Femur (tissue), 1 donor: ENCODE measurements around the gene SGMS1.

Source experiments
- DNase-seq: peaks from one replicate; pipeline ENCODE4 v3.0.0-alpha.2; 2017

The SGMS1 gene

DNA sequence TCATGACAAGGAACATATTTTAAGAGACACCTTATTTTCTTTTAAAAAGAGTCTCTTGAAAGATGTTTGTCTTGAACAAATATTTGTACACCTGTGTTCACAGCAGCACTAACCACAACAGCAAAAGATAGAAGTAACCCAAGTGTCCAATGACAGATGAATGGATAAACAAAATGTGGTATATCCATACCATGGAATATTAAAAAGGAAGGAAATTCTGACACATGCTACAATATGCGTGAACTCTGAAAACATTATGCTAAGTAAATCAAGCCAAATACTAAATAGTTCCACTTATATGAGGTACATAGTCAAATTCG lies 17.8 kb downstream of the SGMS1 start:
- no peak for DNase-seq

DNA sequence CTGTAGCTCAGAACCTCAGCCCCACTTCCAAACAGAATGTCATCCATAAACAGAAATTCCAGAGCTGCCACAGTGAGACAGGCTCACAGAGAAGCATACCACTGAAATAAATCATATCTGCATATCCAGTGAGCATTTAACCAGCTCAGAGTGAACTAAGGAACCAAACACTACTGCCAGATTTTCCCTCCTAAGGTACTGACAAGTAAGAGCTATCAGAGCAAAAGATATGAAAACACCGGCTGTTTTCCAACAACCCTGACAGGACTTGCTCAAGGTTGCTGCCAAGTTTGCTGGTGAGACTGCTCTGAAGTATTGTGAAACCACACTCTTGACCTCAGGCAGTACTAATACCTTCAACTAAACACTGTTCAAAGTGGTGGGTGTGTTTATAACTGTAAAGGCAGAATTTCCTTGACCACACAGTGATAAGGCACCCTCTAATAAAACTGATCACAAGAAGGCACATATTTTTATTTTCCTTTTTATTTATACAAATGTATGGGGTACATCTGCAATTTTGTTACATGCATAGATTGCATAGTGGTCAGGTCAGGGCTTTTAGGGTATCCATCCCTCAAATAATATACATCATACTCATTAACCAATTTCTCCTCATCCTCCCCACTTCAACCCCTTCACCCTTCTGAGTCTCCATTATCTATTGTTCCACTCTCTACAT lies 18.3 kb downstream of the SGMS1 start:
- no peak for DNase-seq

DNA sequence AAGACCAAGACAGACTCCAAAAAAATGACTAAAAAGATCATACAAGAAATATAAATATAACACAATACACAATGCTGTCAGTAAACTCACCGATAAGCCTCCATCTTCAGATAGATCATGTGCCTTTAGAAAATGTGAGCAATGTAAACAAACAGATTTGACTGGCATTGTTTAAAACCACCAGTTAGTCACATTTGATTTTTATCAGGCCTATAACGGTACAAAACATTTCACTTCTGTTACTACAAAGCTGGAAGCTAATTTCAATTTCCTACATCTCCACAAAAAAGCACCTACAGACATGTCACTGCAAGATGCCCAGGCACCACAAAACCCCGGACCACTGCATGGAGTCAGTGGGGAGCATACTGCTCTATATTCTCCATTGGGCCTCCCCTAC lies 18.9 kb downstream of the SGMS1 start:
- DNase-seq = no peak

DNA sequence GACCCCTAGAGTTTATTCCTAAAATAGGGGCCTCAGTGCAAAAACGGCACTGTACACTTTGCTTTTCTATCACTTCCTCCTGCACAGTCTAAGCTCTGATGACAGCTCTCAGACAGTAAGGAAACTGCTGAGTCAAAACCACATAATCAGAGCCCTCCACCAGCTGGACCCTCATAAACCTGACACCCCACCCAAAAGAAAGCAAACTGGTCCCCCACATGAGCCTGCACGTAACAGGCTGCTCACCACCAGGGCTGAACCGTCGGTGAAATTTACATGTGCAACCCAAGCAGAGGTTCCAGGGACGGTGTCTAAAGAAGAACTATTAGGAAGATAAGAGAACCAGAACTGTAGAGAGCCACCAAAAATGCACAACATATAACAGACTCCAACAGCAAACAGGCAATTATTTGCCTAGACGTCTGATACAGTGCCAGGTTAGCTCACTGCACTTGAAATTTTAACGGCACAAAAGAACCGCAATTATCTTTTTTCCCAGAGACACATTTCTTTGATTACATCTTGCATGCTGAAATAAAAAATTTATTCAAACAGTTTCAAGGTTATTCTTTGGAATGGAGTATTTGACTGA lies 19.6 kb downstream of the SGMS1 start:
- DNase-seq = no peak

DNA sequence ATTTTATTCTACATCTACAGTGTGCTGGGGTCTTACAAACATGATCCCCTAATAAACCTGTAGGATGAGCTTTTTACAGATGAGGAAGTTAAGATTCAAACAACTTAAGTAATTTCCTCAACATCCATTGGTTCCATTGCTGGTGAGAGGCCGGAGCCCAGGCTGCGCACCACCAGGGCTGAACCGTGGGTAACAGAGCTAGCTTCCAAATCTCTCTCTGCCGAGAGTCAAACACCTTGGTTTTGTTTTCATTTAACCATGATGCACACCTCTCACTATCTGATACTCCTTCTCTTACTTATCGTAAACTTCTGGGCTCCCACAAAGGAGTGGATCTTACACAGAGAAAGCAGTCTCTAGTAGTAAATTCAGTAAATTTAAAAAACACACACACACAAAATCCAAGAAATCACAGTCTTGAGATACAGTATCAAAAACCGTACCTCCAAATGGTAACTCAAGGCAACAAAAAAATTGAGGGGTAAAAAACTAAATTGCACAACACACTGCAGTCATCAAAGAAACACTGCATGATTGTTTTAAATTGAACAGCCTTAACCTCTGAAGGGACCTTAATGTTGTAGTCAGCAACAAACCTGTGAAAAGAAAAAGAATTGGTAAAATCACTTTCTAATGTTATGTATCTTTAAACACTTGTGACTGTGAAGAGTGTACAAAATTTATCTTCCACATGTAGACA lies 20.5 kb downstream of the SGMS1 start:
- DNase-seq = no peak

DNA sequence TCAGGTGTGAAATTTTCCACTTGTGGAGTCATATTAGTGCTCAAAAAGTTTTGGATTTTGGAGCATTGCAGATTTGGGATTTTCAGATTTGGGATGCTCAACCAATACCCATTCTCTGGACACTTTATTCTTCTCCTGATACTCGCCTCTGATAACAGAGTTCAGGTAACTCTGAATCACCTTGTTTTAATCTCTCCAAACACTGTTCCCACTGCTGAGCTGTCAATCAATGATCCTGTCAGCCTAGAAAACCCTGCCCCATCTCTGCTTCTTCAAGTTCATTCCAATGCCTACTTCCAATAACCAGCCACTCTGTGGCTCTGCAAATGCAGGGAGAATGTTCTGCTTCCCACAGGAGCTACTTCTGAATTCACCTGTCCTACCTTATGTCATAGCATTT lies 21.8 kb downstream of the SGMS1 start:
- DNase-seq = no peak

GRCh38 chr10:50600831-50601477 lies 22.8 kb downstream of the SGMS1 start:
- no peak for DNase-seq

GRCh38 chr10:50600286-50600685 lies 23.5 kb downstream of the SGMS1 start:
- no peak for DNase-seq

GRCh38 chr10:50596897-50597296 lies 26.9 kb downstream of the SGMS1 start:
- DNase-seq = no peak

DNA sequence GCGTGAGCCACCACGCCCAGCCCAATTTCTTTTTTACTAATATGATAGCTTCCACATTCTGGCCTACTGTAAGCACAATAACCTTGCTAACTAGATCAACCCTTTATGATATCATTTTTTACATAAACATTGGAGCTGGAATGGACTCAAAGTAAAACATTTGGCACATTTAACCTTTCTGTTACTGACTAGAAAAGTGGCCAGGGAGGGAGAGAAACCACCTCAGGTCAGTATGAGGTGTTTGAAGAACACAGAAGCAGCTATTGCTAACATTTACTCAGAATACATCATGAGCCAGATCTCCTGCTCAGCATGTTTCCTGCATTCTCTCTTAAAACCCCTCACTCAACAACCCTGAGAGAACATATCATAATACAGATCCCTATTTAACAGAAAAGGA lies 27.3 kb downstream of the SGMS1 start:
- DNase-seq = no peak

DNA sequence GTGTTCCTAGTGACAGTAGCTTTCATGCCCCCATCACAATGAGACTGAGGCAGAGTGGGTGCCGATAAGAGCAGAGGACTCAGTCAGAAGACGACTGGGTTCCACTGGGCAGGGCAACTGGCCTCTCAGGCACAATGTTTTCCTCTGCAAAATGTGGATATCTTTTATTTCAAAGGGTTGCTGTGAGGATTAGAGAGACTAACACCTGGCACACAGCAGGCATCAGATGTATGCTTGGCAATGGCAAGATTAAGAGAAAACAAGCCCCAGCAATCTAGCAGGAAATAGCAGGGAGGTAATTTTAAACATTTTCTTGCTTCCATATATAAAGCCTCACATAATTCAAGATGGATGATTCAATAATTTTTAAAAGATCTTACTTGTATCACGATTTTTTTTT lies 28.0 kb downstream of the SGMS1 start:
- no peak for DNase-seq

DNA sequence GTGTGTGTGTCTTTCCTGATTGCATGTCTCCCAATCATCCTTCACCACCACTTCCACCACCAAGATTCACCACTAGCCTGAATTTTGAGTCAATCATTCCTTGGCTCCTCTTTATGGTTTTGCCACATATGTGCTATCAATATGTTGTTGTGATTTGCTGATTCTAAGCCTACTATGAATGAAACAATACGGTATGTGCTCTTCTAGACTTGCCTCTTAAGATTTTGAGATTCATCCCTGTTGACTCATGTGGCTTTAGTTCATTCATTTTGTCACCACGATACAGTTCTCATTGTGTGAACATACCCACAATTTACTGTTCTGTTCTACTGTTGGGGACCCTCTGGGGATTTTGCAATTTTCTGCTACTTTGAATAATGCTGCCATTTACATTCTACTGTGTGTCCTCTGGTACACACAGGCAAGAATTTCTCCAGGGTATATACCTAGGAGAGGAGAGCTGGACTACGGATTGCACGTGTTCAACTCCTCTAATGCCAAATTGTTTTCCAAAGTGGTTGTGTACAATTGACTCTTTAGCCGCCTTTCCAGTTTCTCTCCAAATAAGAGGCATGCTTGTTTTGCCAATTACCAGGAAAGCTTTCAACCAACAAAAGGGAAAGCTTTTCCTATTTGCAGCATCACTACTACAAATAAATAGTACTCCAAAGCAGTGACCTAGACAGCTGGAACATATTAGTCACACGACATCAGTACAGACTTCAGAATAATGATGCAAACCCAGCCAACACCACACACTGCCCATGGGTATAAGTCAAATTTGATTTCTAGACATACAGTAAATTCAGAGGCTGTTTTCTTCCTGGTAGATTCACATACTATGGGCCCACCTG lies 30.0 kb downstream of the SGMS1 start:
- no peak for DNase-seq

- DNase-seq = no peak
Observed at GRCh38 chr10:50592961-50593418, 30.8 kb downstream of the SGMS1 start.

DNA sequence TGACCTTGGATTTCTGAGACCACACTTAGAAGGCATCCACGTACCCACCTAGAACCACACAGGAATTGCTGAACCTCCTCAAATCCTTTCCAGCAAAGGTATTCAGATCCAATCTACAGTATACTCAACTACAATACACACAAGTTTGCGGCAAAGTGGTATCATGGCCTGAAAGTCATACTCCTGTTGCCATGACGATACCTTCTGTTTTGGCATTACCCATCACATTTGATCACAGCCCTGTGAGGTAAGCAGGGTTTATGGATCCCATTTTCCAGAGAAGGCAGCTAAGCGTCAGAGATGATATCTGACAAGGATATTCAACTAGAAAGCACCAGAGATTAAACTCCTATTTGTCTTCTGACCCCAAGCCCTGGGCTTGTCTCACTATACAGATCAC lies 32.8 kb downstream of the SGMS1 start:
- DNase-seq = no peak

DNA sequence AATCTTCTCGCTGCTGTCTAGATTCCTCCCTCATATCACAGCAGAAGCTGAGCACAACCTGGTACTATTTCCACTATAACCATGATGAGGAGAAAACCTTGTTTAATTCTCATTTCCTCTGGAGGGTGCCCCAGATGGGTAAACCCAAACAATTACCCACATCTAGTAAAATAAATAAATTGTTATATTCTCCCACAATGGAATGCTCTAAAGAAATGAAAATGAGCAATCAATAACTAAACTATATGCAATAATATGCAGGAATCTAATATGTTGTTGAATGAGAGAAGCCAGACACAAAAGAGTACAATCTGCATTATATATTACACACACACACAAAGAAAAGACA lies 37.0 kb downstream of the SGMS1 start:
- DNase-seq = no peak

DNA sequence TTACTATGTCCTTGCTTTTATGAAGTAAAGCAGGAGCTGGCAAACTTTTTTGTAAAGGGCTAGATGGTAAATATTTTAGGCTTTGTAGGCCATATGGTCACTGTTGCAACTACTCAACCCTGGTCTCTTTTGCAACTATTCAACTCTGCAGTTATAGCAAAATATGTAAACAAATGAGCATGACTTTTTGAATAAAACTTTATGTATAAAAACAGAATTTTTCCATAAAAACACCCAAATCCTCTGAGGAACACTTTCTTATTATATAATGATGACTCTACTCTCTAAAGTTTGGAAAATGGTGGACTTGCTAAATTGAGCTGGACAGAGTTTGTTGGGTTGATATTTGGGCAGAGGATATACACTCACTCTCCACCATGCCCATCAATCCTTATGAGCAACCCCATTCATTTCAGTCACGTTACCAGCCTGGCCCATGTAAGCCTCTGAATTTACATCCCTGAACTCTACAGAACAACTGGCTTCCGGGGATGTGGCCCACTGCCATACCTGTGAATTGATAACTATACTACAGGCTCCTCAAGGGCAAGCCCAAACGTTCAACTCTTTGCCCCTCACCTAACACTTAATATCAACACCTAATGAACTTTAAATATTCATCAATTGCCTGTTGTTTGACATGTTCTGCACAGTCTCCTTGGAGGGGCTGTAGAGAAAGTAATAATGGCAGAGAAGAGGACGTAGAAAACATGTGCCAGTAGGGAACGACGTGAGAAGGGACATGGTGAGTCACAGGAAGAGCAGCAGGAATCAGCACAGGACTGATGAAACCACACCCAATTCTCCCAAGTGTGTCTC lies 37.6 kb downstream of the SGMS1 start:
- no peak for DNase-seq

DNA sequence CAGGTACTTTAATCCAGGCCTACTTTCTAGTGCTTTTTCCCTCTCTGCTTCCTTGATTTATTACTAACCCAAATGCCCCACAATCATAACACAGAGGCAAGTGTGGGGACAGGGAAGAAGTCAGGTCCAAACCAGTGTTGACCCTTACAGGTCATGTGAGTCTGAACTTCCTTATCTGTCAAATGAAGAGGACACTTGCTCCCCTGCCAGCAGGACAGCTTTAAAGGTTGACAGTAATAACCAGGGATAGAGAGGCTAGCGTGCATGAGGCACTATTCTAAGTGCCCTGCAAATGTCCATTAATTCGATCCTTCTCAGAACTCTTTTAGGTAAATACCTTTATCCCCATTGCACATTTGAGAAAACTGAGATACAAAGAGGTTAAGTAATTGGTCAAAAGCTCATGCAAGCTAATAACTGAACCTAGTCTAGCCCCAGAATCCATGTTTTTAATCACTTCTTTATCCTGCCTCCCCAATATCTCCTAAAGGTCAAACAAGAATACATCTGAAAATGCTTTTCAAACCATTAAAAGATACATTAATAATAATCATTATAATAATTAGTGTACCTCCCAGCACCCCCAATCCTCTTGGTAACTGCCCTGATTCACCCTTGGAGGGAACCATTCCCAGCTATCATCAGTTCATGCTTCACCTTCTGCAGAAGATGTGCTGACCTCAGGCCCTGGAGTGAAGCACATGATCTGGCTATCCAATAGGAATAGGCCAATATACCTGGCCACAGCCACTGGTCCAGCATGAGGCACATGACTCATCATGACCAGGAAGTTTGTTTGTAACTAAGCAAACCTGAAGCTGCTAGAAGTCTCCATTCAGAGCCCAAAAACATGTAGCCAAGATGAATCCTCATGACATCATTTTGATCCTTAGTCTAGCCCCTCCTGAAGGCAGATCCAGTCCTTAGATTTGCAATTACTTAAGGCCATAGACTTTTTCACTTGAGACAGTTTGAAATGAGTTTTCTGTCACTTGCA lies 40.7 kb downstream of the SGMS1 start:
- no peak for DNase-seq

GRCh38 chr10:50582046-50582445 lies 41.7 kb downstream of the SGMS1 start:
- DNase-seq = no peak

GRCh38 chr10:50580262-50580891 lies 43.4 kb downstream of the SGMS1 start:
- no peak for DNase-seq

DNA sequence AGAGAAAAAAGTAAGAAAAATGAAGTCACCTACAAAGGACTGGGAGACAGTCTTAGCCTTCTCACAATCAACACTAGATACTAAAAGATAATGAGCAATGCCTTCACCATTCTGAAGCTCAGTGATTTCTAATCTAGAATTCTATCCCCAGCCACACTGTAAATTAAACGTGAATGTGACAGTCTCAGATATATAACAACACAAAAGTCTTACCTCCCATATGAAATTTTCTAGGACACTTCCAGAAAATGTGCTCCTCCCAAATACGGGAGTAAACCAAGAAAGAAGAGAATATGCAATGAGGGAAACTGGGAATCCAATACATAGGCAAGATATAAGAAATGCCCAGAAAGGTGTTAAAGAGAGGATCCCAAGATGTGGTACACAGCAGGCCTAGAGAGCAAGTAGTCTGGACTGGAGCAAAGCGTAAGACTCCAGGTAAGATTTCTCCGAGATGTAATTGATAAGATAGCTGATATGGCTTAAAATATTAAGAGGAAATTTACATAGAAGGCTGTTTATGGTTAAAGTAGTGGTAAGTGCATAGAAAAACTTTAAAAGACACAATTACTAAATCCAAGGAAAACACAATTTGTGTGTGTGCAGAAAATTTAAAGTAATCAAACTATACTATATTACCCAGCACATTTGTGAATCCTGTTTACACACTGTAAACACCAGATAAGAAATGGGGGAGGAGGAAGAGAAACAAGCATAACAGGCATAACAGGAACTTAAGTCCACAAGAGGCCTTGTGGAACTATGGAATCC lies 44.1 kb downstream of the SGMS1 start:
- DNase-seq = no peak
